GM12873 (cell line): ENCODE results near the gene BRAT1.

Experiments
- CTCF ChIP-seq: IDR thresholded peaks from 2 replicates; pipeline ENCODE4 v1.5.1; 2012; ENCODE audit warnings: low read depth, mild to moderate bottlenecking, moderate library complexity, low read length, control low read depth; ENCODE audit not compliant: insufficient read depth; ENCODE audit errors: missing control alignments

The BRAT1 gene

GRCh38 chr7:2517678-2518507 lies 37.4 kb downstream of the BRAT1 start:
- no peak for TF ChIP-seq CTCF

GRCh38 chr7:2517026-2517425 lies 38.3 kb downstream of the BRAT1 start:
- no peak for TF ChIP-seq CTCF

DNA sequence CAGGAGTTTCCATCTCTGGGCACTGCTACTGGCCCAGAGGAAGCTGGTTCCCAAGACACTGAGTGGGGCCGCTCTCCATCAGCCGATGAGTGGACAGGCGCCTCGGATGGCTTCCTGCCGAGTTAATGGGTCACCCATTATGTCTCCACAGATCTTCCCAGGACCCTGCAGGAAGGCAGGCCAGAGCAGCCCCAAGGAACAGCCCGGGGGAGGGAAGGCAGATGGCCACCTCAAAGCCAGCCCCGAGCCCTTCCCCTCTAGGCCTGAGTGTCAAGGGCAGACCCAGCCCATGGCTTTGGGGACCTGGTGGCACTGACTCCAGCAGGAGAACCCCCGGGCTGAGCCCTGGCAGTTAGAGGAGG lies 39.1 kb downstream of the BRAT1 start:
- no peak for TF ChIP-seq CTCF

- no peak for TF ChIP-seq CTCF
Observed at GRCh38 chr7:2515424-2516193, 39.7 kb downstream of the BRAT1 start.

GRCh38 chr7:2514473-2515423 lies 40.6 kb downstream of the BRAT1 start:
- no peak for TF ChIP-seq CTCF

DNA sequence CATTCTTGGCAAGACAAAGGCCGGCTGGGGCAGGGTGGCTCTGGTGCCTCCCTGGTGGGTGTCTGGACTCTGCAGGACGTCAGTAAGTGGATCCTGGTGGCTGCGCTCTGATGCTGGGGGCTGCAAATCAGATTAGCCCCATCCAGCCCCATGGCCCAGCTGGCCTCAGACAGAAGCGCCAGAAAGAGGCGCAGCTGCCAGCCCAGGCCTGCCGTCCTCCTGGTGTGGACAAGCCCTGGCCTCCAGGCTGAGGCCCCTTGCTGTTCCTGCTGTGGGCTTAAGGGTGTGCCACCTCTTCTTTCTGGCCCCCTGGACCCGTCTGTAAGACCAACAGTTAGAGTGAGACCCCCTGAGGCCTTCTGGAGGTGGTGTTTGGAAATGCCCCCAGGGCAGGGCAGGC lies 41.6 kb downstream of the BRAT1 start:
- TF ChIP-seq CTCF, result no peak
